HG02588 (cell line): ENCODE data around the gene TMSB15A.
"Not testable (repeated sequence)": the region's sequence is repeated elsewhere in the genome, so short reads cannot be mapped to it uniquely, and the experiment has no call there.

Experiments
- ATAC-seq: cut with Tn5 transposase; IDR thresholded peaks from one replicate; pipeline ENCODE4 v1.9.1; 2021; ENCODE audit warnings: mild to moderate bottlenecking, moderate library complexity; ENCODE audit not compliant: unreplicated experiment

The TMSB15A gene

GRCh38 chrX:102515975-102516941 lies at the start of gene TMSB15A:
TSS of gene TMSB15A (minus strand) at chrX:102516739.
- ATAC-seq = peak; percentile 60

DNA sequence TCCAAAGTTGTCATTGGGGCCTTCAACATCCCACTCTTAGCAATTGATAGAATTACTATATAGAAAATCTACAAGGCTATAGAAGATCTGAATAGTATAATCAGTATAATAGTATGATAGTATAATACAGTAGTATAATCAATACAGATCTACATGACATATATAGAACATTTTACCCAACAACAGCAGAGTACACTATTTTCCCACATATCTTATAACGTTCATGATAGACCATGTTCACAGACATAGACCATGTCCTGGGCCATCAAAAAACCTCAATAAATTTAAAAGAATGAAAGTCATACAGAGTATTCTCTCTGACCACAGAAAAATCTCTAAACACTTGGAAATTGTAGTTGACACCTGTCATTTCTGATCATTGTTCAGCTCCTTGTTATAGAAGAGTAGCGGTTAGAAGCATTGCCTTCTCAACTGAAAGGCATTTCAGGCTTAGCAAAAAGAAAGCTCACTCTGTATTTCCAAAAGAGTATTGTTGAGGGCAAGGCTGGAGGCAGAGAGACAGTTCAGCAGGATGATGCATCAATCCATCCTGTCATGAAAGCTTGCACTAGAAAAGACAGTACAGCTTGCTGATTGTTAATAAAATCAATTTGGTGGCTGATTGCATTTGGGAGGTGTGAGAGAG lies 44.0 kb upstream of the TMSB15A start:
- no peak for ATAC-seq

DNA sequence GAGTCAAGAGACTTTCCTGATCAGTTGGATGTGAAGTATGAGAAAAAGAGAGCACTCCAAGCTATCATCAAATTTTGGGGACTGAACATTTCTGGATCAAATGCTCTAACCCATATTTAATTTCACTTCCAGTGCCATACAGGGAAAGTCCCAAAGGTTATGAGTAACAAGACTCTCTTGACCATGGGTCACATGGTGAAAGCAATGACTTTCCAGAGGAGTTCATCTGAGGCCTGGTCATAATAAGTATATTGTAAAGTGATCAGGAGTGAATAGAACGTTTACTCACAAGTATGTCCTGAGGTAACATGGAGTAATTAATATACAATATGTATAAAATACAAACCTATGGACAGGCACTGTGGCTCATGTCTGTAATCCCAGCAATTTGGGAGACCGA lies 42.1 kb upstream of the TMSB15A start:
- no peak for ATAC-seq

DNA sequence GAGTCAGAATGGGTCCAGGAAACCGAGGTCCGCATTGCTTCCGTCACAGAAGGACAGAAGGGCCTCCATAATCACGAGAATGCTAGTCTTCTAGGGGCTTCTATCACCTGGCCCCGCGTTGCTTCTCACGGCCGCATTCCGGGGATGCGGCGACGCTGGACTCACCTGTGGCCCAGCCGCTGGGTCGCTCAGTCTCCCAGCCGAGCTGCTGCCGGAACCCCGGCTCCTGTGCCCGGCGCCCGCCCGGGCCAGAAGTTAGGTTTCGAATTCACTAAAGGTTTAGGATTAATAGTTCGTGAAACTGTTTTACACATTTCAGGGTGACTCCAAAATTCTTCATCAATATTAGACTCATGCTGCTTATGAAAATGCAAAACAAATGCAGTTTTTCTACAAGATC lies 31.7 kb upstream of the TMSB15A start:
- no peak for ATAC-seq

- ATAC-seq = no peak
These were observed 30.4 kb upstream of the TMSB15A start for GRCh38 chrX:102546828-102547493.

- not testable (repeated sequence) for ATAC-seq
These were observed 29.6 kb upstream of the TMSB15A start for GRCh38 chrX:102546175-102546574.

DNA sequence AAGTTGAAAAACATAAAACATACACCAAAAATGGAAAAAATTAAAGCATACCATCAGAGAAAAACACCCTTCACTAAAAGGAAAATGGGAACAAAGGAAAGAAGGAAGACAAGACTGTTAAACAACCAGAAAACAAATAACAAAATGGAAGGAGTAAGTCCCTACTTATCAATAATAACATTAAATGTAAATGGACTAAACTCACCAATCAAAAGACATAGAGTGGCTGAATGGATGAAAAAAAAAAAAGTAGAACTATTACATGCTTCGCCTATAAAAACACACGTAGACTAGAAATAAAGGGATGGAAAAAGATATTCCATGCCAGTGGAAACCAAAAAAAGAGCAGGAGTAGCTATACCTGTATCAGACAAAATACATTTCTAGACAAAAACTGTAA lies 19.4 kb upstream of the TMSB15A start:
- no peak for ATAC-seq

DNA sequence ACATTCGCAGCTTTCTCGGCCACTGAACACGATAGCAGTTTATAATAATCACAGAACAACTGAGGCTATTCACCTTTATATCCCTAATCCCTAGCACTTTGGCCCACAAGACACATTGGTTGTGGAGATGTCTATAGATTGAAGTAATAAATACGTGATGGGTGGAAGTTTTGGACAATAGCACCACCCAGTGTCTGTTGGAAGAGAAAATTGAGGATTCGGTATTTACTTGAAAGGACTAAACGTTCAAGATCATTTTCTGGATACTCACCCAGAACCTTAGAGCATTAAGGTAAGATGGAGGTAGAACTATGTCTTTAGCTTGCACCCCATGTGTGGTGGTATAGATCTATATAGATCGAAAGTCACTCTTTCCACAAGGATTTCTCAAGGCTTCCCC lies 787 bp upstream of the TMSB15A start:
- no peak for ATAC-seq

DNA sequence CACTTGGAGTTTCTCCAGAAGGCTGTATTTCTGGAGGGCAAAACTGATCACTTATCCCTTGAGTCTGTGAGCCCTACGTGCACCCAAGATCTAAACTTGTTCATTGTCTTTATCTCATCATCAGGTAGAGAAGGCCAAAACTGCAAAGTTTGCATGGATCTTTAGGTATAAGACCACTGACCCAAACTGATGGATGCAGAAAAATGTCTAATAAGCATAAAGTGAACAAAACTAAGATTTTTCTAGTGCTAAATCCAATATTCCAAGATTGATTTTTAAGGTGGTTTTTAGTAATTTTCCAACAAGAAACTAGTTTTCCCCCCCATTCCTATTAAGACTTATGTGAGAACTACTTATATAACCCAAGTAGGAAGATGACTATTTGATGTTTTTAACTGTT lies 2.0 kb downstream of the TMSB15A start:
- no peak for ATAC-seq

DNA sequence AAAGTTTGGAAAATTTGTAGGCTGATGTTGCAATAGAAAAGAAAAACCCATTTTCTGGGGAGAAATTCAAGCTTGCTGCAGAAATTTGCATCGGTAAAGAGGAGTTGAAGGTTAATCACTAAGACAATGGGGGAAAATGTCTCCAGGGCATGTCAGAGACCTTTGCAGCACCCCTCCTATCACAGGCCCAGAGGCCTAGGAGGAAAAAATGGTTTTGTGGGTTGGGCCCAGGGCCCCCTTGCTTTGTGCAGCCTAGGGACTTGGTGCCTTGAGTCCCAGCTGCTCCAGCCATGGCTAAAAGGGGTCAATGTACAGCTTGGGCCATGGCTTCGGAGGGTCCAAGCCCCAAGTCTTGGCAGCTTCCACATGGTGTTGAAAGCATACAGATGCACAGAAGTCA lies 17.8 kb downstream of the TMSB15A start:
- ATAC-seq = no peak

DNA sequence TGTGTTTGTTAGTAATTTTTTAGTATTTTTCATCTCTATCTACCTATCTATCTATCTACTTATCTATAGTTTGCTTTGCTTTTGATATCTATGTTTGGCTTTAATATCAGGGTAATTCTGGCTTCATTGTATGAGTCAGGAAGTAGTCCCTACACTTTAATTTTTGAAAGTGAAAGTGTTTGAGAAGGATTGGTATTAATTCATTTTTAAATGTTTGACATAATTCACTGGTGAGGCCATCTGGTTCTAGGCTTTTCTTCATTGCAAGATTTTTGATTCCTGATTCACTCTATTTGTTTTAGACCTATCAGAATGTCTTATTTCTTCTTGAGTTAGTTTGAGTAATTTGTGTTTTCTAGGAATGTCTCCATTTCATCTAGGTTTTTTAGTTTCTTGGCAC lies 24.8 kb downstream of the TMSB15A start:
- ATAC-seq = no peak

DNA sequence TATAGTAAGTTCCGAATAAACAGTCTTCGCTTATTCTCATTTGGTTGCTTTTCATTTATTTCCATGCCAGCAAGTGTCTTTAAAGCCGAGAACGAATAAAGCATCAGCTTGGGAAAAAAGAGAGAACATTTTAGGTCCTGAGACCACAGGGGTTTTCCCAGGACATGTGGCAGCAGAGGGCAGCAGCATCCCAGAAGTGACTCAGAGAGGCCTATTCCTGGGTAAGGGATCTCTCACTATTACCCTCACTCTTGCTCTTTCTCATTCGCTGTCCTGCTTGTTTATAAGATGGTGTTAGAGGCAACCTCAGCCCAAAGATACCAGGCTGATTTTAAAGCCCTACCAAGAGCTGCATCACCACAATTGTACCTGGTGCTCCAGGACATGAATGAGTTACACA lies 37.8 kb downstream of the TMSB15A start:
- ATAC-seq = not testable (repeated sequence)

DNA sequence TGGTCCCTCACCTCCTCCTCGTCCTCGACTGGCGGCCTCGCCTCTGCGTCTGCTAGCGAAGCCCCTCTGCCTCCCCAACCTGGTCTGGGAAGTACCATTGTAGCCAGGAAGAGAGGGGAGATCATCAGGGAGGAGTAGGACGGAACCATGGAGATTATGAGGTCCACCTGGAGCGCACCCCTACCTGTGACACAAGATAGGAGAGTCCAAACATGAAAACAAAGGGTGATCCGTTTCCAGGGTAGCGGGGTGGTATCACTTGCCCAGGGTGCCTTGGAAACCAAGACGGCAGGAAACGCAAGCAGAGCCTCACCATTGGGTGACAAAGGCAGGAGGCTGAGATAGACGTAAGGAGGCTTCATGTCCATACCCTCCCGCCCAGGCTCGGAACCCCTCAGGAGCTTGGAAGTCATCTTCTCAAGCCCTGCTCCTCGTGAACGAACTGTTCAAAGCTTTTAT lies 44.7 kb downstream of the TMSB15A start, which contains the start of gene TCP11X2:
TCP11X2 (minus strand) TSS at position 51 of the 459 bp plus-strand sequence.
- not testable (repeated sequence) for ATAC-seq

DNA sequence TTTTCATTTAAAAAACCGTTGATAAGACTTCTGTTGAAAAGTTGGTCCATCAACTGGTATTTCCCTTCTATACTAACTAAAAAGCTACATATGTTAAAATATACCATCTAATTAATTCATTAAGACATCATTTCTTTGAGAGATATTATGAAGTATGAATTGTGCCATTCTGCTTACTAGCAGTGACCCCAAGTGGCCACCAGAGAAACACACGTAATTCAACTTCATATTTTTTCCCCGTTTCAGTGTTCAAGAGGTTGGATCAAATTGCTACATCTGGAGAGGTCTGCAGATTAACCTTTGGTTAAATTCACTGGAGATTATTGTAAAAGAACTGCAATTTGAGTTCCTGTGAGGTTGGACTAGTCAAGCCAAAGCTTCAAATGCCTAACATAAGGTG lies 46.3 kb downstream of the TMSB15A start:
- not testable (repeated sequence) for ATAC-seq
